ENCODE measurements around the gene MIS18BP1. TPM values are rescaled to one million over a fixed set of nuclear protein-coding genes. Genes with fewer than 3 reads are reported as not detected.
"Not testable (repeated sequence)": the region's sequence is repeated elsewhere in the genome, so short reads cannot be mapped to it uniquely, and the experiment has no call there.

The MIS18BP1 gene
- 9.7 TPM for total RNA-seq
- long read RNA-seq, full-length matches to known transcripts, result 1 of 8 reads
- long read RNA-seq, partial matches to known transcripts, result 6 of 8 reads
- long read RNA-seq, other reads (novel, unspliced or antisense), result 1 of 8 reads

GRCh38 chr14:45253070-45253753, at the start of gene MIS18BP1:
TSS of gene MIS18BP1 (minus strand) at chr14:45253202. CDS start at chr14:45247286, 5,916 bp downstream.
- intact Hi-C loops (cut with DNase I), result loop anchor here (5.0 kb wide), 4 partner anchors 116 to 356 kb away; partner anchors contain the start of genes FANCM, KLHL28, PRPF39 and TOGARAM1

DNA sequence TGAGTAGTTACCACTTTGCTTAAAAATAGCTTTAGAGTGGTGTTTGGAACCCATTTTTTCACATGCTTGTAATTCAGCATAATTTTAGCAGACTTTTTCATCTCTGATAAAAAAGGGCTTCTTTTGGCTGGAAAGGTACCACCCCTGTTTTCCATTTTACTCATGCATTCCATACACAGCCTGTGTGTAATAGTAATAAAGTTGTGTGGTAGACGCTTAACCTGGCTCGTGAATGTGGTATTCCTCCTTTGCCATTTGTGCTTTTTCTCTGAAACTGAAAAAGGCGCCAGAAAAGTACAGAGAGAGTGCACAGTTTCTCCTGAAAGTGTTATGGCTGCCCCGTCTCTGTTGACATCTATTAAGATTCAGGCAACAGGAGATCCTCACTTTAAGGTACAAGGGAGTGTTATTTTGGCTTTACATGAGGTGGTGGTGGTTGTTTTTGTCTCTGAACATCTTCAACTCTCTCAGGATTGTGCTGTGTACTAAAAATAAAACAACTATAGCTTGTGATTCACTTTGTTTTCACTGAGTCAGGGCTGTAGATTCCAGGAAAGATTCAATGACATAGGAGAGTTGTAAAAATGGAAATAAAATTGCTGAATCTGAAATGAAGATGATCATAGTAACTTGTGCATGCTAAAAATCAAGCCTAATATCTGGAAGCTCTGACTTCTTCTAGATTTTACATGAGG, 45.6 kb upstream of the MIS18BP1 start:
- DNase-seq (ENCODE audit: low spot score), result no peak

More at GRCh38 chr14:45253070-45253753, at the start of gene MIS18BP1:
- DNase-seq (ENCODE audit: low spot score), result peak; percentile 97

DNA sequence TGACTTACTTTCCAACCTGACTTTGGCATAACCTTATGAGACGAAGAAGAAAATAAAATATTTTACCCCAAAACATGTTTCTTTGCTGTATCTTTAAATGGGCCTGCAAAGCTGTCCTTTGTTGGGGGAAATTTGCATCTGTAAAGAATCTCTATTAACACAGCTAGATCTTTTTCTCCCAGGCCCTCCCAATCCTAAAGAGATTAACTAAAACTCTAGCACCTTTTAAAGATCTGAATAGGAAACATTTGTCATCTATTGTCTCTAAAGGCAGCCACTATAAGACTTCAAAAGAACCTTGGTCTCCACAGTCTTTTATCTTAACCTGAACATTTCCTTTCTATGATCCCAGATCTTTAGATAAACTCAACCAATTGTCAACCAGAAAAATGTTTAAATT, 41.8 kb upstream of the MIS18BP1 start:
- DNase-seq (ENCODE audit: low spot score); intact Hi-C loops (cut with DNase I): not testable (repeated sequence)

More for the DNA sequence above, 45.6 kb upstream of the MIS18BP1 start:
- intact Hi-C loops (cut with DNase I), result no loop called here

- DNase-seq (ENCODE audit: low spot score), result no peak
- intact Hi-C loops (cut with DNase I), result no loop called here
These were observed 37.5 kb upstream of the MIS18BP1 start for GRCh38 chr14:45290547-45290946.

DNA sequence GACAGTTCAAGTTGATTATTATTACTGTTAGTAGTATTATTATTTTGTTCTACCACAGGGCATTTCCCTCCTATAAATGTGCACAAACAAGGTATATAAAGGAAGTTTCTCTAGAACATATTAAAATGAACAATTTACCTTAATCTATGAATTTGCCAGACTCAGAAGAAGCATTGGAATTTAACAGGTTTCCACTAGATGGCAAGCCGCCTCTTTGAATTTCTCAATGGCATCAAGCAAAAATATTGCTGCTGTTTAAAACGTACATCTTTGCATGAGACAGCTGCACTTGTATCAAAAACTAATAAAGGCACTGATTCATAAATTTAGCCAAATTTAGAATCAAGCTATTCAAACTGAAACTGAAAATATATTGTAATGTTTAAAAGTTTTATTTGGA, 34.6 kb upstream of the MIS18BP1 start:
- DNase-seq (ENCODE audit: low spot score), result no peak
- intact Hi-C loops (cut with DNase I), result no loop called here

- intact Hi-C loops (cut with DNase I), result no loop called here
- no peak for DNase-seq (ENCODE audit: low spot score)
These were observed 31.8 kb upstream of the MIS18BP1 start for GRCh38 chr14:45284802-45285201.

DNA sequence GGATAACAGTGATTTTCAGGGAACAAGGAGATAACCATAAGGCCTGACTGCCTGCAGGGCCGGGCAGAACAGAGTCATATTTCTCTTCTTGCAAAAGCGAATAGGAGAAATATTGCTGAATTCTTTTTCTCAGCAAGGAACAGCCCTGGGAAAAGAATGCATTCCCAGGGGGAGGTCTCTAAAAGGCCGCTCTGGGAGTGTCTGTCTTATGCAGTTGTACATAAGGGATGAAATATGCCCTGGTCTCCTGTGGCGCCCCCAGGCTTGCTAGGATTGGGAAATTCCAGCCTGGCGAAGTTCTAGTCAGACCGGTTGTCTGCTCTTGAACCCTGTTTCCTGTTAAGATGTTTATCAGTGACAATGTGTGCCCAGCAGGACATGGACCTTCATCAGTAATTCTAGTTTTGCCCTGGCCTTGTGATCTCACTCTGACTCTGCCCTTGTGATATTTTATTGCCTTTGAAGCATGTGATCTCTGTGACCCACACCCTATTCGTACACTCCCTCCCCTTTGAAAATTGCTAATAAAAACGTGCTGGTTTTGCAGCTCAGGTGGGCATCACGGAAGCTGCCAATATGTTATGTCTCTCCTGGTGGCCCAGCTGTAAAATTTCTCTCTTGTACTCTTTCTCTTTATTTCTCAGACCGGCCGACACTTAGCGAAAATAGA, 28.9 kb upstream of the MIS18BP1 start:
- intact Hi-C loops (cut with DNase I); DNase-seq (ENCODE audit: low spot score): not testable (repeated sequence)

DNA sequence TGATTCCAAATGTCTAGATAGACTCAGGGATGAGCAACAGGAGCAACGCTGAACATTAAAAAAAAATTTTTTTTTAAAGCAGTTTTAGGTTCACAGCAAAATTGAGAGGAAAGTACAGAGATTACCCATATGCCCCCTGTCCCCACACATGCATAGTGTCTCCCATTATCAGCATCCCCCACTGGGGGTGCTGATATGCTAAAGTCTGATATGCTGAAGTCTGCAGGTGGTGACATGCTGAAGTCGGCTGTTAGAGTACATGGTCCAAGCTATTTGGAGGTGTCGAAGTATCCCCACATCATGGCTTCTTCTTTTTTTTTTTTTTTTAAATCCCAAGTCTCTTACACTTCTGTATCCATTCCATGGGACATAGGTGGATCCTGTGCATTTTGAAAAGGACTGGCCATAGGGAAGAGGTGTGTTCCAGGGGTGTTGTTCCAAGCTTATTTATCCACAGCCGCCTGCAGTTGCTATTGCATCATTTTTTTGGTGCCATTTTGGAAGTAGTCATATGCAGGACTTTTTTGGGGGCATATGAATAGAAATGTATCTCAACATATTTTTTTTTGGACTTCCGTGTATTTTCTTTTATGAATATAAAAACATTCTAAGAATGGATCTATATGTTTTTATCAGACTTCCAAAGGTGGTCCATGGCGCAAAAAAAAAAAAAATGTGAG, 19.0 kb upstream of the MIS18BP1 start:
- no peak for DNase-seq (ENCODE audit: low spot score)
- intact Hi-C loops (cut with DNase I), result no loop called here

DNA sequence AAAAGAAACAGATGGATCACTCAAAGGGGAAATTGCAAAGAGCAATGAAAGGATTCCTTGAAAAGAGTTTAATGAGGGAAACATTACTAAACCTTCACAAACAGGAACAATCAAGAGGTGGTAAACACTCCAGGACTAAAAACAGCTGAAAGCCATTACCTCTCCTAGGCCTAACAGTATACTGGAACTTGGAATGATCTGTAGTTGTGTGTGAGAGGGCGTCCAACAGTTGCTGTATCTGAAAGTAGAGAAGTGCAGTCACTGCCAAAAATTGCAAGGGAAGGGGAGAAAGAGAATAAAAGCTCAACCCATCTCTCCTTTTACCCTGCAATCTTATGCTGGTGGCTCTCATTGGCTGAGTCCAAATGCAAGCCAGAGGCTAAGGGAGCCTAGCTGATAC, 17.0 kb upstream of the MIS18BP1 start:
- intact Hi-C loops (cut with DNase I), result no loop called here
- no peak for DNase-seq (ENCODE audit: low spot score)

- no peak for DNase-seq (ENCODE audit: low spot score)
- intact Hi-C loops (cut with DNase I), result loop anchor here (5.0 kb wide), 2 partner anchors 130 to 355 kb away; partner anchors contain the start of gene FANCM
These were observed 14.1 kb upstream of the MIS18BP1 start for GRCh38 chr14:45267071-45267470.

GRCh38 chr14:45262637-45263036, 9.6 kb upstream of the MIS18BP1 start:
- no peak for DNase-seq (ENCODE audit: low spot score)
- intact Hi-C loops (cut with DNase I), result no loop called here

GRCh38 chr14:45261209-45261608, 8.2 kb upstream of the MIS18BP1 start:
- intact Hi-C loops (cut with DNase I), result no loop called here
- no peak for DNase-seq (ENCODE audit: low spot score)

DNA sequence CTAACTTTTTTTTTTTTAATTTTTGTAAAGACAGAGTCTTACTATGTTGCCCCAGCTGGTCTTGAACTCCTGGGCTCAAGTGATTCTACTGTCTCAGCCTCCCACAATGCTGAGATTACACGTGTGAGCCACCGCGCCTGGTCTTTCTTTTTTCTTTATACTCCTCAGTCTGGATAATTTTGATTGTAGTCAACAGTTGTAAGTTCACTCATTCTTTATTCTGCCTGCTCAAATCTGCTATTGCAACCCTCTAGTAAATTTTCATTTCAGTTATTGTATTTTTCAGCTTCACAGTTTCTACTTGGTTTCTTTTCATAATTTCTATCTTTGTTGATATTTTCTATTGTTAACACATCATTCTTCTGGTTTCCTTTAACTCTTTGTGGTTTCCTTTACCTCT, 5.8 kb upstream of the MIS18BP1 start:
- no peak for DNase-seq (ENCODE audit: low spot score)
- intact Hi-C loops (cut with DNase I), result no loop called here

- DNase-seq (ENCODE audit: low spot score), result no peak
- intact Hi-C loops (cut with DNase I), result no loop called here
These were observed 5.1 kb upstream of the MIS18BP1 start for GRCh38 chr14:45258073-45258472.

DNA sequence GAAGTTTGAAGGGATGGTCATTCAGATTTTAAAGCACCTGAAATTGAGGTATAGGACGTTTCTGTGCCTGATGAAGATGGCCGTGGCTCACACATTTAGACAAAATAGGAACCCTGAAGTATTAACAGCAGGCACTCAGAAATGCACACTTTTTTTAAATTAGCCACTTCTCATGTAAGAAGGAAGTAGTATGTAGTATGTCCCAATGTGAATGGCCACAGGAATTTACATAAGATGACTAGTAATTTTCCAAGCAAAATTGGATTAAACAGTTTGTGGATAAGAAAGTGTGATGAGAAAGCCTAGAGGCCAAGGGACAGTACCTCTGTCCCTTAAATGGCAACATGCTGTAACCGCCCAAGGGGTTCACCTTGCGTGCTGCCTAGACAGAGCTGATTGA, 1.8 kb upstream of the MIS18BP1 start:
- no peak for DNase-seq (ENCODE audit: low spot score)
- intact Hi-C loops (cut with DNase I), result loop anchor here (5.0 kb wide), 4 partner anchors 117 to 357 kb away; partner anchors contain the start of genes FANCM, KLHL28, PRPF39 and TOGARAM1

- DNase-seq (ENCODE audit: low spot score), result no peak
- intact Hi-C loops (cut with DNase I), result loop anchor here (5.0 kb wide), 4 partner anchors 117 to 357 kb away; partner anchors contain the start of genes FANCM, KLHL28, PRPF39 and TOGARAM1
These were observed 830 bp upstream of the MIS18BP1 start for GRCh38 chr14:45253754-45254310.

GRCh38 chr14:45252366-45253069, 484 bp downstream of the MIS18BP1 start:
- DNase-seq (ENCODE audit: low spot score), result no peak
- intact Hi-C loops (cut with DNase I), result loop anchor here (5.0 kb wide), 4 partner anchors 115 to 355 kb away; partner anchors contain the start of genes FANCM, KLHL28, PRPF39 and TOGARAM1

DNA sequence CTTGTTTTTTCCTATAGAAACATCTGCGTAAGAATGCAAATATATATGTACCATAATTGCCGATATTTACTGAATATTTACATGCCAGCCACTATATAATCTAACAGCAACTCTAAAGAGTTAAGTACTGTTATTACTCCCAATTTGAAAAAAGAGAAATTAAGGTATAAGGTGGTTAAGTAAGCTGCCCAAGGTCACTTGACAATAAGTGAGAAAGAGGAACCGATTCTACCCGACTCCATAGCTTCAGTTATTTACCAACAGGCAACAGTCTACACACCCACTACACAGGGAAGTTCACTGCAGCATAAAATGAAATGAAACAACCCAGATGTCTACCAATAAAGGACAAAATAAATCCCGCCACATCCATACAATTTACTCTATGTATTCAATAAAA, 1.1 kb downstream of the MIS18BP1 start:
- intact Hi-C loops (cut with DNase I), result loop anchor here (5.0 kb wide), 4 partner anchors 115 to 355 kb away; partner anchors contain the start of genes FANCM, KLHL28, PRPF39 and TOGARAM1

More for the DNA sequence above, 1.1 kb downstream of the MIS18BP1 start:
- no peak for DNase-seq (ENCODE audit: low spot score)
